ENCODE measurements around the gene DEPP1. TPM values are rescaled to one million over a fixed set of nuclear protein-coding genes. Genes with fewer than 3 reads are reported as not detected.

Gene DEPP1
- total RNA-seq, 2 donors from 2014 or later: 13.4 to 17.1 TPM

GRCh38 chr10:44982114-44982460 is 3.5 kb upstream of the DEPP1 start:
- intact Hi-C loops (cut with DNase I, micrococcal nuclease): no loop called here
- ATAC-seq (no peak), DNase-seq (no peak)

DNA sequence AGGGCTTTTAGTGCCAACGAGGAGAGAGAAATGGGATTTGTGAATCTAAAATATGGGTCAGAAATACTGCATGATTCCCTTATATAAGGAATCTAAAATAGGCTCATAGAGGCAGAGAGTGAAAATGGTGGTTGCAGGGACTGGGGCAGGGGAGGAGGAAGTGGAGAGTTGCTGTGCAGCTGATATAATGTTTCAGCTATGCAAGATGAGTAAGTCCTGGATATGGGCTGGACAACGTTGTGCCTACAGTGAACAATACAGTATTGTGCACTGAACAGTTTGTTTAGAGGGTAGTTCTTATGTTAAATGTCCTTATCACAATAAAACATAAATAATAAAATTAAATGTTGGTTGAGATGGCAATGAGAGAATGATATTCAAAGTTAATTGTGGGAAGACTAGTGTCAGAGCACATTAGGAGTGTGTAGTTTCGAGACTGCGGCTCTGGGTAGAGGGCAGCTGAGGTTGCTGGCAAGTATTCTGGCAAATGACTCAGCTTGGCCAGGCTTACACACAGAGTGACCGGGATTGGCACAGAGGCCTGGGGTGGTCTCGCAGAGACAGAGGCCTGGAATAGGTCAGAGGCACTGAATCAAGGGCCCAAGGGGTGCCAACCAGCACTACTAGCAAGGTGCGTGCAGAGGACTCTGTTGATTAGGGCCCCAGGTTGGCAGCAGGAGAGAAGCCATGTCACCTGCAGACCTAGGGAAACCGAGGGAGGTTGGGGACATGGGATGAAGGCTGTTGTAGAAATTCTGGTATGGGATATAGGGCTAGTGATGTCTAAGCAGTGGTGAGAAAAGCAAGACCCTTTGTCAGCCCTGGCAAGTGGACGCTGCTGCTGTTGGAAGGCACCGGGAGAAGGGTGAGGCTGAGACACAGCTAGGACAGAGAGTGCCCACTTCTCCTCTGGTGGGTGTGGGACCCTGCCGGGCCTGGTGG is 2.8 kb upstream of the DEPP1 start:
- ATAC-seq (peak; percentile 62), DNase-seq (no peak)
- intact Hi-C loops (cut with DNase I, micrococcal nuclease): no loop called here

- DNase-seq (peak in 1 of 2 donors; percentile 27), ATAC-seq (no peak)
- intact Hi-C loops (cut with DNase I, micrococcal nuclease): no loop called here
Observed at GRCh38 chr10:44980309-44981171, 1.9 kb upstream of the DEPP1 start.

DNA sequence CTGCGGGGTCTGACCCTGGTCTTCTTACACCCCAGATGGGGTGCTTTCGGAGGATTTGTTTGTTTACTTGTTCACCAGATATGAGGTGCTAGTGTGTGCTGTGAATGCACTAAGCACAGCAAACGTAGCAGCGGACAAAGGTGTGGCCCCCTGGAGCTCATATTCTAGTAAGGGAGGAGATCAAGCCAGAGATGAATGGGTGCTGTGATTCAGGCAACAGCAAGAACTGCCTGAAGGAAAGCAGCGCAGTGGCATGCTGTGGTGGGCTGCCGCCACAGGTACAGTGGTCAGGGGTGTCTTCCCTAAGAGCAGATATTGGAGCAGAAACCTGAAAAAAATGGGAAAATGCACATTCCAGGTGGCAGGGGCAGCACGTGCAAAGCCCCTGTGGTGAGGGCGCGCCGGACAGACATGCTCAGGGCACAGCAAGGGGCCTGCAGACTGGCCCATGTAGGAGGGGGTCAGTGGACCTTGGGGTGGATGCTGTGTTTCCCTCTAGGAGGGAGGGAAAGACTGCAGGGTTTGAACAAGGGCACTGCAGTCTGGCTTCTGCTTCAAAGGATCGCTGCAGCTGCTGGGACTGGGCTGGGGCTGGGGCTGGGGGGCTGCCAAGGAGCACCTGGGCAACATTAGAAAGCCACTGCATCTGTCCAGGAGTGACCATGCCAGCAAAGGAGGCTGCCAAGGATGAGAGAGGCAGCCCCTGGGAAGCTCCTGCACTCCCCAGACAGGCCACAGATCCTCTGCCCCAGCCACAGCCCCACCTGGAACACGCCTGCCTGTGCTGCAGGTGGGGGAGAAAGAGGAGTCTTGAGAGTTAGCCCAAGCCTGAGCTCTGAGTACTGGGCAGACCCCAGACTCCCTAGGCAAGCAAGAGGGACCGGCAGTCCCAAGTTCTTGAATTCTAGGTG is 927 bp upstream of the DEPP1 start:
- no peak for ATAC-seq
- intact Hi-C loops (cut with DNase I, micrococcal nuclease): loop anchor here in 1 of 2 donors (5.0 kb wide), 1 partner anchor 47 kb away; no protein-coding TSS in a partner anchor

DNA sequence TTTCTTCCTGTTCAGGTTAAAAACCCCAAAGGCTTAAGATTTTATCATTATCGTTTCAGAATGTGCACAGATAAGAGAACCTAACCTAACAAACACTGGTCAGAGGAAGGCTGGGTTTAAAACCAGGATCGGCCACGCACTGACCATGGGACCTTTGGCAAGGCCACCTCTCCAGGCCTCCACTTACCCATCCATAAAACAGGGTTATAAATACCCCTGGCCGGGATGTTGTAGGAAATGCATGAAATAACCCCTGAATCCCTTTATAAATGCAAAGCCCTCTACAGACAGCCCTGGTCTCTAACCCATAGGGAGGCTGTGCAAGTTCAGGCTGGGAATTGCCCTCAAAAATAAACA is 418 bp downstream of the DEPP1 start:
- peak in 1 of 2 donors; percentile 19 for DNase-seq
- no peak for ATAC-seq
- intact Hi-C loops (cut with DNase I, micrococcal nuclease): loop anchor here in 1 of 2 donors (5.0 kb wide), 1 partner anchor 46 kb away; no protein-coding TSS in a partner anchor

More for the DNA sequence above, 927 bp upstream of the DEPP1 start:
- peak in 1 of 2 donors; percentile 24 for DNase-seq

DNA sequence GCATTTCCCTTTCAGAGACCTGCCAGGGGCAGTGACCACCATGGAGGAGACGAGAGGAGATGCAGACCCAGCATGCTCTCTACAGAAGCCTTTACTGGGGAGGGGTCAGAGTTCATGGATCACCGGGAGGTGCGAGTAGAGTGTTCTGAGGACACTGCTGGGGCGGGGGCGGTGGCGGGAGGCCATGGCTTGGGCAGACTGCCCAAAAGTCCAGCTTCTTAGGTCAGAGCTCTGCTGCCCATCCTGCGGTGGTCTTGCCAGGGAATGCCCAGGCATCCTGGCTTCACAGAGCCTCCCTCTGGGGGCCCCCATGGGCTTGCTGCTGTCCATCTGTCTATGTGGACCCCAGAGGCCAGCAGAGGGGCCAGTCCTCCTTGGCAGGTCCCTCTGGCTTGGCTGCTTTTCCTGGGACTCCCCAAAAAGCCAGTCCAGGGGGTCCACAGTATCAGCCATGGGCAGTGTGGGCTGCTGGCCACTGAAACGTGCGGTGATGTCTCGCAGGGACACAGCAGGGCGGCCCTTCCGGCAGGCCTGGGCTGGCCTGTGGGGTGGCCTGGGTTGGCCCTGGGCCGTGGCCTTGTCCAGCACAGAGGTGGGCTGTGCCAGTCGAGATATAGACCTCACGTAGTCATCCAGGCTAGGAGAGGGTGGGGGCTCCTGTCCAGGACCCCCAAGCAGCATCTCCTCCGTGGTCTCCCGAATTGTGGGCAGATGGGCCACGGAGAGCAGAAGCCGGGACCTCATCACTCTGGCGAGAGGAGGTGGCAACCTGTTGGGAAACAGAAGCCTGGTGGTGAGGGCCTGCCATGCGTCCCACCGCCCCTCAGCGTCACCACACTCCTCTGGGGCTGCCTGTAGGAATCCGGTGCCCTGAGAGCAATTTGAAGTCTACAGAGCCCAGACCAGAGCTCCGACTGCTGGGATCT is 1.1 kb downstream of the DEPP1 start:
- intact Hi-C loops (cut with DNase I, micrococcal nuclease): loop anchor here in 1 of 2 donors (5.0 kb wide), 1 partner anchor 45 kb away; no protein-coding TSS in a partner anchor
- no peak for ATAC-seq
- DNase-seq: peak in 1 of 2 donors; percentile 26

DNA sequence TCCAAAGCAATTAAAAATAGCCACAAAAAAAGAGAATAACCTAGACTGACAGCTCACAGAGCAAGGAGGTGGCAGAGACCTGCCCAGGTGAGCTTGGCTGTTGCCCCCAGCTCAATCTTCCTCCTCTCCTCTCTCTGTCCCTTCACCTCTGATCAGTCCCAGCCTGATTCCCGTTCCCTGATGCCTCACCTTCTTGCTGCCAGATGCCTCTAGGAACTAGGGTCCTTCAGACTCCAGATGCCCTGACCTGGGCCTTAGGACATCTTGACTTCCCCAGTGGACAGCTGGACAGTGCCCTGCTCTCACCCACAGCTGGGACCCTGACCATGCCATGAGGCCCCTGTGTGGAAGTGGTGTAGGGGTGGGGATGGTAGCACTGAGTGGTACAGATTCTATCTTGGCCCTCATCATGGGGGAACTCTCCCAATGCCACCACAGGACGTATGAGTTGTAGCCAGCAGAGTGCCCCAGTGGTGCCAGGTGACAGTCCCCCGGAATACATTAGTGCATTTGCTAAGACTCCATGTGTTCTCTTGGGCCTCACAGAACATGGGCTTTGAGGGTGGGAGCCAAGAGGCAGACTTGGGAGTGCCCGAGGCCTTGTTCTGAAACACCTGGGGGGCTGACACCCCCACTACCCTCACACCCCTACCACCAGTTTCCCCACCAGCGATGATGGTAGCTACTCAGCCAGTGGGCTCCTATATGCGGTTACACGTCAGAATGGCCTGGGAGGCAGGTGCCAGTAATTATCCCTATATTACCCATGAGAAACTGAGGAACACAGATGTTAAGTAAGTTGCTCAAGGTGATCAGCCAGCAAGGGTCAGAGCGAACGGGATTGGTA is 2.0 kb downstream of the DEPP1 start:
- peak in 1 of 2 donors; percentile 21 for DNase-seq
- ATAC-seq: no peak
- intact Hi-C loops (cut with DNase I, micrococcal nuclease): loop anchor here in 1 of 2 donors (5.0 kb wide), 1 partner anchor 44 kb away; no protein-coding TSS in a partner anchor

GRCh38 chr10:44975431-44976331 is 2.9 kb downstream of the DEPP1 start:
- no peak for ATAC-seq
- intact Hi-C loops (cut with DNase I, micrococcal nuclease): loop anchor here in 1 of 2 donors (5.0 kb wide), 1 partner anchor 43 kb away; no protein-coding TSS in a partner anchor
- peak in 1 of 2 donors; percentile 60 for DNase-seq

DNA sequence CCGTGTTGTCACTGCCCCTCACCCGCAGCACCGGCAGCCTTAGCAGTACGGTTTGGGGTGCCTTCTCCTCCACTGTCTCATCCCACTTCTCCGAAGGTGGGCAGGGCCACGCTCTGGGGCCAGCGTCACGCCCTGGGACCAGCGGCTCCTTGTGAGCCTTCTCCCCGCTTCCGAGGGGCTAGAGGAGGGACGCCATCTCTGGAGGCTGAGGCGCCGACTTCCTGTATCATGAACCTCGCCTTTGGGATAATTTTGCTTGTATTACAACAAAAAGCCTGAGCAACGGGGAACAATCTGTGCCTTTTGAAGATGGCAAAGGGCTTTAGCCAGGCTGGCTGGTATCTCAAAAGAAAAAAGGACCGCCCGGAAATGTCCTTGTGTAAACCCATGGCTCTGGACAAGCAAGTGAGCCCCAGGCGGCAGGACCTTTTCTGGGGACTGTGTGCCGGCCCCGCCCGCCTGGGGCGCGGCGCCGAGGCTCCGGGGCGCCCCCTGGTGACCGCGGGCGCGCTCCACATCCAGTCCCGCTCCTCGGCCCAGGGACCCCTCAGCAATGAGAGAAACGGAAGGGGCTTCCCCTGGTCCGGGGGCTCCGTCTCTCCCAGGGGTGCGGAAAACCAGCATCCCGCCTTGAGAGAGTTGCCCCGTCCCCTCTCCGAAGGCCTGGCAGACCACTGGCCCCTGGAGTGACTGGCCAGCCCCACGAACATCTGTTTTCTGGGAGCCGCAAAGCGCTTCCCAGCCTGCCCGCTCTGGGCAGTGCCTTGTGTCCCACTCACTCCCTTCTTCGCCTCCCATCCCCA is 3.8 kb downstream of the DEPP1 start:
- intact Hi-C loops (cut with DNase I, micrococcal nuclease): loop anchor here in 1 of 2 donors (5.0 kb wide), 1 partner anchor 43 kb away; no protein-coding TSS in a partner anchor
- ATAC-seq: peak; percentile 76

GRCh38 chr10:44974082-44974627 is 4.5 kb downstream of the DEPP1 start:
- intact Hi-C loops (cut with DNase I, micrococcal nuclease): no loop called here
- ATAC-seq: peak; percentile 6
- DNase-seq: peak in 1 of 2 donors; percentile 32

More for the DNA sequence above, 3.8 kb downstream of the DEPP1 start:
- DNase-seq: peak; percentile 73 to 76

DNA sequence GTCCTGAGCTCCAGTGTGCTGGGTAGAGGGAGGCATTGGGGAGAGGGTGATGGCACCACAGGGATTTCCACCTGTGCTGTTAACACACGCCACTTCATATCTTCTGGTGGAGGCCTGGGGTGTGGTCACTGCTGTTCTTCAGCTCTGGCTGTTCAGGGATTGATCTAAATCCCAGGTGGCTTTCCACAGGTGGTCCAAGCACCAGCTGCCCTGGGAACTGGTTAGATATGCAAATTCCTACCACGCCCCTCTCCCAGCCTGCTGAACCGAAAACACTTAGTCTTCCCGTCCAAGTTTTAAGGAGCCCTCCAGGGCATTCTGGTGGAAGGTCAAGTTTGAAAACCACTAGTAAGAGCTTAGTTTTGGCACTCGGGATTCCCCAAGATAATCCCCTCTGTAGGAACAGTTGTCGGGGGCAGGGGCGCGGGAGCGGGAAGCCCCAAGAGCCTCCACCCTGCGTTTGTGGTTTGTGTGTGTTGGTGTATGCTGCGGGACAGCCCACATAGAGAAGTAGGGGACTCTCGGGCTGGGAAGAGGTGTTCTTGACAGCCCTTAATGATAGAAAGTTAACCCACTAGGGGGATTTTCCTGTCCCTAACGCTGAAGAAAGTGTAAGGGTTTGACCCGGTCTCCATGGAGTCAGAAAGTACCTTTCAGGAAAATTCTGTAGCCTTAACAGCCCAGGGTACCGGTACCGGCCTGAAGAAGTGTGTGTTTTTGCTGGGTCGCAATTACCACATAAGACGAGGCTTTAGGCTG is 5.1 kb downstream of the DEPP1 start:
- ATAC-seq (no peak), DNase-seq (no peak)
- intact Hi-C loops (cut with DNase I, micrococcal nuclease): no loop called here

GRCh38 chr10:44972874-44973306 is 5.7 kb downstream of the DEPP1 start:
- ATAC-seq (no peak), DNase-seq (no peak)
- intact Hi-C loops (cut with DNase I, micrococcal nuclease): no loop called here

DNA sequence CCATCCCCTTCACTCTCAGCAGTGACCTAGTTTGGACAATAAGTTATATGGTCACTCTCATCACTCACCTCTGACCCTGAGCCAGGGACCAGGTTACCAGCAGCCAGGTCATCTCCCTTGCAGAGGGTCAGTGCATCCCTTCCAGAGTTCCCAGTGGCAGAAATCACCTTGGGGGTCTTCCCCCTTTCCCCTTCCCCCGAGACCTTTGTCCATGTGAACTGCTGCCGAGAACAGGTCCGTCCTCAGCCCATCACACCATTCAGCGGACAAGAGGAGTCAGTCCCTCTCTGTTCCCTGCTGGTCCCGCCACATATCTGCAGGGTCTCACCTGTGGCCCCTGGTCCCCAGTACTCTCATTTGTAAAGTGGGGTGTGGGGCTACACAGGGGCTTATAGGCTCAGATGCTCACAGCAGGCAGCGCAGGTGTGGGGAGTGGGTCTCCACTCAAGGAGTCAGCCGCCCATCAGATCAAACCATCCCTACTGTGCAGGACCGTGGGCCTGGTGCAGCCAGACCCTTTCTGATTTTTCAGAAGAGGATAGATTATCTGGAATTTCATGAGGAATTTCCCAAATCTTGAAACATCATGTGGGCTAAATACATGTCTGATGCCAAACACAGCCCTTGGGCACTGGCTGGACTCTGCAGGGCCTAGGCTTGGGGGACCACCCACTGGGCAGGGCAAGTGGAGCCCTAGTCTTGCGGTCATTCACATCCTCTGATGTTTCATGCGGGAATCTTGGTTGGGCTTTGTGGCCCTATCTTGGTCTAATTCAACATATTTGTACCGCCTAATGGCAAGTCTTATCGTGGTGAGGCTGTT is 6.5 kb downstream of the DEPP1 start:
- ATAC-seq (no peak), DNase-seq (no peak)
- intact Hi-C loops (cut with DNase I, micrococcal nuclease): no loop called here

Measured in left colon (tissue), 2 donors.